DOHH2 (cell line): ENCODE results near the gene ZBTB7B.

ENCODE experiments used
- CTCF ChIP-seq: fragments of 200-600 bp; sonication (generic); IDR thresholded peaks from one replicate; pipeline ENCODE4 v1.5.1; 2014; ENCODE audit warnings: antibody characterized with exemption, mild to moderate bottlenecking, low read depth, low read length; ENCODE audit not compliant: poor library complexity, severe bottlenecking
- EZH2phosphoT487 ChIP-seq: fragments of 200-600 bp; sonication (generic); IDR thresholded peaks from 2 replicates; pipeline ENCODE4 v1.6.1; 2017; ENCODE audit warnings: borderline replicate concordance, mild to moderate bottlenecking, antibody characterized with exemption, low read length, moderate library complexity, mixed read lengths

GRCh38 chr1:155038602-155039307 lies 36.2 kb downstream of the ZBTB7B start:
- TF ChIP-seq CTCF (no peak), EZH2phosphoT487 (no peak)
